Natural killer cell (primary cell): ENCODE measurements around the gene RRP8. TPM values are rescaled to one million over a fixed set of nuclear protein-coding genes. Genes with fewer than 3 reads are reported as not detected.

Experiments
- ATAC-seq, 3 donors: fragments of 150-1000 bp in 2 of 3; fragments of 200-7000 bp in 1 of 3; cut with Tn5 transposase; 1 replicate in 1 of 3; 2 replicates in 2 of 3; pipeline ENCODE4 v1.10.0; 2021; ENCODE audit warnings: mild to moderate bottlenecking in 2 of 3, moderate library complexity in 2 of 3
- DNase-seq, 2 donors: peaks; one replicate each; pipeline versions ENCODE4 v3.0.0 to v3.0.0-alpha.2; 2013 to 2021; ENCODE audit warnings: mixed read lengths in 1 of 2
- H3K27ac ChIP-seq: one replicate; pipeline ENCODE4 v1.5.1; 2013; ENCODE audit warnings: mild to moderate bottlenecking, low read length
- H3K27me3 ChIP-seq: one replicate; pipeline ENCODE4 v1.6.1; 2013; ENCODE audit warnings: low read length; ENCODE audit not compliant: control insufficient read depth, insufficient read depth
- H3K36me3 ChIP-seq: one replicate; pipeline ENCODE4 v1.6.1; 2013; ENCODE audit warnings: low read length; ENCODE audit not compliant: control insufficient read depth, insufficient read depth
- H3K4me1 ChIP-seq: one replicate; pipeline ENCODE4 v1.6.1; 2013; ENCODE audit warnings: low read length; ENCODE audit not compliant: control insufficient read depth, insufficient read depth
- H3K4me3 ChIP-seq: one replicate; pipeline ENCODE4 v1.5.1; 2013; ENCODE audit warnings: low read length
- H3K9me3 ChIP-seq: one replicate; pipeline ENCODE4 v1.6.1; 2013; ENCODE audit warnings: low read length; ENCODE audit not compliant: control insufficient read depth, insufficient read depth
- H3K27ac Mint-ChIP-seq, 2 donors: one replicate each; pipeline ENCODE4 v1.8.0; 2022; ENCODE audit warnings: mild to moderate bottlenecking in 2 of 2, mixed read lengths in 2 of 2, moderate library complexity in 1 of 2
- H3K27me3 Mint-ChIP-seq, 2 donors: one replicate each; pipeline ENCODE4 v1.8.0; 2022; ENCODE audit warnings: low read depth in 2 of 2, mixed read lengths in 2 of 2
- H3K36me3 Mint-ChIP-seq: one replicate; pipeline ENCODE4 v1.8.0; 2022; ENCODE audit warnings: mixed read lengths
- H3K4me1 Mint-ChIP-seq, 2 donors: one replicate each; pipeline ENCODE4 v1.8.0; 2022; ENCODE audit warnings: mixed read lengths in 2 of 2
- H3K4me3 Mint-ChIP-seq: one replicate; pipeline ENCODE4 v1.8.0; 2022; ENCODE audit warnings: mild to moderate bottlenecking, moderate library complexity, mixed read lengths
- H3K9me3 Mint-ChIP-seq, 2 donors: one replicate each; pipeline ENCODE4 v1.8.0; 2022; ENCODE audit warnings: mixed read lengths in 2 of 2
- CTCF ChIP-seq: fragments of 200-600 bp; IDR thresholded peaks from one replicate; pipeline ENCODE4 v1.8.0; 2022; ENCODE audit warnings: antibody characterized with exemption
- WGBS: methylation state at CpG from one replicate; pipeline ENCODE4 v1.1.7; 2013; ENCODE audit warnings: missing lambda C conversion rate; ENCODE audit not compliant: insufficient coverage; 5-methylcytosine and 5-hydroxymethylcytosine counted together
- intact Hi-C: fragments of 100-400 bp; cut with micrococcal nuclease; formaldehyde crosslinking; loops from one replicate; pipeline ENCODE4 v1.14.2; 2022
- total RNA-seq, 4 donors: library from RNA; stranded (reverse); fragments of 120-200 nt in 1 of 4; gene quantifications; one replicate each; pipeline versions ENCODE4 v1.2.3 to v1.2.4, GENCODE V29; 2013 to 2022

RRP8 gene
- total RNA-seq, 3 donors from 2014 or later (not counting 1 experiment from before 2014, with no cell fraction given), result 31.3 to 35.9 (median 31.9) TPM

- H3K4me1 Mint-ChIP-seq, result no peaks in the 10 kb centered on the region
- no peaks in the 10 kb centered on the region for H3K36me3 Mint-ChIP-seq
- no peak for TF ChIP-seq CTCF
- H3K27me3 ChIP-seq, result no peaks in the 10 kb centered on the region
- H3K9me3 Mint-ChIP-seq, result no peaks in the 10 kb centered on the region
- no peak for DNase-seq
- no peaks in the 10 kb centered on the region for H3K36me3 ChIP-seq
- no peak overlapping the region for H3K4me3 Mint-ChIP-seq
- no peak overlapping the region for H3K4me3 ChIP-seq
- no peaks in the 10 kb centered on the region for H3K27me3 Mint-ChIP-seq
- 97% methylated on average over 3 of the region's 3 CpGs for WGBS
- H3K4me1 ChIP-seq, result no peaks in the 10 kb centered on the region
- no peak overlapping the region for H3K27ac Mint-ChIP-seq
- intact Hi-C loops, result no loop called here
- ATAC-seq, result no peak
- no peaks in the 10 kb centered on the region for H3K9me3 ChIP-seq
- no peak overlapping the region for H3K27ac ChIP-seq
These were observed 42.1 kb downstream of the RRP8 start for GRCh38 chr11:6561288-6561687.

GRCh38 chr11:6559369-6559768 is 44.0 kb downstream of the RRP8 start:
- Mint-ChIP-seq H3K27me3 (no peaks in the 10 kb centered on the region), H3K4me3 (no peak overlapping the region), H3K36me3 (no peaks in the 10 kb centered on the region), H3K9me3 (no peaks in the 10 kb centered on the region), H3K27ac (no peak overlapping the region), H3K4me1 (no peaks in the 10 kb centered on the region)
- no peak for TF ChIP-seq CTCF
- Histone ChIP-seq H3K4me1 (no peaks in the 10 kb centered on the region), H3K9me3 (no peaks in the 10 kb centered on the region), H3K4me3 (no peak overlapping the region), H3K27ac (no peak overlapping the region), H3K27me3 (no peaks in the 10 kb centered on the region), H3K36me3 (no peaks in the 10 kb centered on the region)
- intact Hi-C loops, result no loop called here
- 96% methylated on average over 1 of the region's 1 CpG for WGBS
- ATAC-seq (no peak), DNase-seq (no peak)

GRCh38 chr11:6557761-6558674 is 45.4 kb downstream of the RRP8 start:
- Mint-ChIP-seq H3K36me3 (no peaks in the 10 kb centered on the region), H3K4me1 (no peaks in the 10 kb centered on the region), H3K4me3 (no peak overlapping the region), H3K27me3 (no peaks in the 10 kb centered on the region), H3K27ac (no peak overlapping the region), H3K9me3 (no peaks in the 10 kb centered on the region)
- H3K9me3 ChIP-seq, result no peaks in the 10 kb centered on the region
- no peak overlapping the region for H3K27ac ChIP-seq
- H3K4me1 ChIP-seq, result no peaks in the 10 kb centered on the region
- H3K4me3 ChIP-seq, result no peak overlapping the region
- H3K36me3 ChIP-seq, result no peaks in the 10 kb centered on the region
- ATAC-seq (no peak), DNase-seq (no peak)
- H3K27me3 ChIP-seq, result no peaks in the 10 kb centered on the region
- 97% methylated on average over 14 of the region's 14 CpGs for WGBS
- intact Hi-C loops, result no loop called here
- TF ChIP-seq CTCF, result no peak

DNA sequence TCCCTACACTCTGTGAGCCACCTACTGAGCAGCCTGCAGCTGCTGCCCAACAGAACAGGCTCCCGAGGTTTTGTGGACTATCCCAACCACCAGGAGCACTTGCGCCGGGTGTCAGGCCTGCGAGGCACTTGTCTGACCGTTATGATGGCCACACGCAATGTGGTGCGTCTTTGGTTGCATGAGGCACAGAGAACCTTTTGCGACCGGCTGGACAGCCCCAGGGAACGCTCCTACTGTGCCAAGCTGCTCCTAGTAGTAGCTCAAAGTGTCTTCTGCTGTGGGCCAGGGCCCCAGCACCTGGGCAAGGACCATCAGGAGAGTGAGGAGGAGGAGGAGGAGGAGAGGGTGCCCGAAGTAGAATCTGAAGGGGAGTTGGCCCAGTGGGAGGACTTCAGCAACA is 46.4 kb downstream of the RRP8 start:
- no peaks in the 10 kb centered on the region for H3K27me3 ChIP-seq
- Mint-ChIP-seq H3K4me3 (no peak overlapping the region), H3K9me3 (no peaks in the 10 kb centered on the region), H3K27ac (no peak overlapping the region), H3K4me1 (no peaks in the 10 kb centered on the region), H3K27me3 (no peaks in the 10 kb centered on the region), H3K36me3 (no peaks in the 10 kb centered on the region)
- no peaks in the 10 kb centered on the region for H3K9me3 ChIP-seq
- H3K27ac ChIP-seq, result no peak overlapping the region
- ATAC-seq (no peak), DNase-seq (no peak)
- intact Hi-C loops, result no loop called here
- H3K4me1 ChIP-seq, result no peaks in the 10 kb centered on the region
- no peak for TF ChIP-seq CTCF
- no peak overlapping the region for H3K4me3 ChIP-seq
- no peaks in the 10 kb centered on the region for H3K36me3 ChIP-seq
- WGBS, result 95% methylated on average over 11 of the region's 11 CpGs
